GM18907 (cell line): ENCODE results near the gene B4GAT1.
"Not testable (repeated sequence)": the region's sequence is repeated elsewhere in the genome, so short reads cannot be mapped to it uniquely, and the experiment has no call there.

Source experiments
- ATAC-seq: cut with Tn5 transposase; IDR thresholded peaks from one replicate; pipeline ENCODE4 v1.9.1; 2021; ENCODE audit warnings: mild to moderate bottlenecking, moderate library complexity; ENCODE audit not compliant: unreplicated experiment

B4GAT1 gene

GRCh38 chr11:66312549-66313320 is 34.7 kb downstream of the B4GAT1 start:
- ATAC-seq = peak; percentile 57

- ATAC-seq = peak; percentile 69
Observed at GRCh38 chr11:66311965-66312548, 35.4 kb downstream of the B4GAT1 start.

GRCh38 chr11:66311470-66311964 is 35.9 kb downstream of the B4GAT1 start:
- ATAC-seq = peak; percentile 0

- ATAC-seq = not testable (repeated sequence)
Observed at GRCh38 chr11:66310803-66311440, 36.5 kb downstream of the B4GAT1 start.

GRCh38 chr11:66310324-66310723 is 37.1 kb downstream of the B4GAT1 start:
- ATAC-seq = no peak

- no peak for ATAC-seq
Observed at GRCh38 chr11:66309475-66309874, 38.0 kb downstream of the B4GAT1 start.

GRCh38 chr11:66302656-66303055 is 44.8 kb downstream of the B4GAT1 start:
- ATAC-seq = no peak

- ATAC-seq = no peak
Observed at GRCh38 chr11:66299186-66299585, 48.2 kb downstream of the B4GAT1 start.

GRCh38 chr11:66297610-66298009 is 49.8 kb downstream of the B4GAT1 start:
- no peak for ATAC-seq
